C4-2B (cell line): ENCODE results near the gene AGK.

Experiments
- ZFX ChIP-seq: fragments of 450-650 bp; IDR thresholded peaks from 2 replicates; pipeline ENCODE4 v1.6.1; 2017
- TF ChIP-seq, protein P1 (sequence below): fragments of 450-650 bp; conservative IDR thresholded peaks from 2 replicates; pipeline ENCODE4 v1.5.1; 2017; ENCODE audit warnings: mild to moderate bottlenecking

GRCh38 chr7:141674171-141674671 is 123.0 kb downstream of the AGK start:
- TF ChIP-seq, protein P1, sequence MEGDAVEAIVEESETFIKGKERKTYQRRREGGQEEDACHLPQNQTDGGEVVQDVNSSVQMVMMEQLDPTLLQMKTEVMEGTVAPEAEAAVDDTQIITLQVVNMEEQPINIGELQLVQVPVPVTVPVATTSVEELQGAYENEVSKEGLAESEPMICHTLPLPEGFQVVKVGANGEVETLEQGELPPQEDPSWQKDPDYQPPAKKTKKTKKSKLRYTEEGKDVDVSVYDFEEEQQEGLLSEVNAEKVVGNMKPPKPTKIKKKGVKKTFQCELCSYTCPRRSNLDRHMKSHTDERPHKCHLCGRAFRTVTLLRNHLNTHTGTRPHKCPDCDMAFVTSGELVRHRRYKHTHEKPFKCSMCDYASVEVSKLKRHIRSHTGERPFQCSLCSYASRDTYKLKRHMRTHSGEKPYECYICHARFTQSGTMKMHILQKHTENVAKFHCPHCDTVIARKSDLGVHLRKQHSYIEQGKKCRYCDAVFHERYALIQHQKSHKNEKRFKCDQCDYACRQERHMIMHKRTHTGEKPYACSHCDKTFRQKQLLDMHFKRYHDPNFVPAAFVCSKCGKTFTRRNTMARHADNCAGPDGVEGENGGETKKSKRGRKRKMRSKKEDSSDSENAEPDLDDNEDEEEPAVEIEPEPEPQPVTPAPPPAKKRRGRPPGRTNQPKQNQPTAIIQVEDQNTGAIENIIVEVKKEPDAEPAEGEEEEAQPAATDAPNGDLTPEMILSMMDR: no peak
- TF ChIP-seq ZFX: no peak
